RWPE2 (cell line): ENCODE results near the gene NDOR1.

Experiments
- ATAC-seq: fragments of 200-7000 bp; cut with Tn5 transposase; 3 replicates; pipeline ENCODE4 v1.9.1; 2021; ENCODE audit warnings: low read depth
- DNase-seq: peaks from one replicate; pipeline ENCODE4 v3.0.0-alpha.2; 2020; ENCODE audit warnings: low spot score
- H3K27ac ChIP-seq: fragments of 450-650 bp; 2 replicates; pipeline ENCODE4 v1.5.1; 2017; ENCODE audit warnings: mild to moderate bottlenecking; ENCODE audit not compliant: poor library complexity, severe bottlenecking
- H3K27me3 ChIP-seq: fragments of 250-450 bp; sonication (Bioruptor Pico); 2 replicates; pipeline ENCODE4 v1.5.1; 2021; ENCODE audit warnings: mild to moderate bottlenecking, moderate library complexity; ENCODE audit not compliant: insufficient read depth, poor library complexity, severe bottlenecking
- H3K36me3 ChIP-seq: fragments of 250-450 bp; sonication (Bioruptor Pico); 2 replicates; pipeline ENCODE4 v1.5.1; 2020; ENCODE audit warnings: low read depth, mild to moderate bottlenecking, moderate library complexity
- H3K4me1 ChIP-seq: fragments of 250-450 bp; sonication (Bioruptor Pico); 2 replicates; pipeline ENCODE4 v1.5.1; 2021; ENCODE audit warnings: mild to moderate bottlenecking, moderate library complexity; ENCODE audit not compliant: insufficient read depth, poor library complexity, severe bottlenecking
- H3K4me3 ChIP-seq: fragments of 250-450 bp; sonication (Bioruptor Pico); 2 replicates; pipeline ENCODE4 v1.5.1; 2021; ENCODE audit warnings: mild to moderate bottlenecking, moderate library complexity; ENCODE audit not compliant: severe bottlenecking
- H3K9me3 ChIP-seq: fragments of 250-450 bp; sonication (Bioruptor Pico); 2 replicates; pipeline ENCODE4 v1.5.1; 2021; ENCODE audit warnings: mild to moderate bottlenecking, moderate library complexity; ENCODE audit not compliant: severe bottlenecking
- TF ChIP-seq, protein P1 (sequence below): fragments of 450-650 bp; IDR thresholded peaks from one replicate; pipeline ENCODE4 v1.5.1; 2017; ENCODE audit warnings: mild to moderate bottlenecking, moderate library complexity; ENCODE audit not compliant: poor library complexity, severe bottlenecking

The NDOR1 gene

DNA sequence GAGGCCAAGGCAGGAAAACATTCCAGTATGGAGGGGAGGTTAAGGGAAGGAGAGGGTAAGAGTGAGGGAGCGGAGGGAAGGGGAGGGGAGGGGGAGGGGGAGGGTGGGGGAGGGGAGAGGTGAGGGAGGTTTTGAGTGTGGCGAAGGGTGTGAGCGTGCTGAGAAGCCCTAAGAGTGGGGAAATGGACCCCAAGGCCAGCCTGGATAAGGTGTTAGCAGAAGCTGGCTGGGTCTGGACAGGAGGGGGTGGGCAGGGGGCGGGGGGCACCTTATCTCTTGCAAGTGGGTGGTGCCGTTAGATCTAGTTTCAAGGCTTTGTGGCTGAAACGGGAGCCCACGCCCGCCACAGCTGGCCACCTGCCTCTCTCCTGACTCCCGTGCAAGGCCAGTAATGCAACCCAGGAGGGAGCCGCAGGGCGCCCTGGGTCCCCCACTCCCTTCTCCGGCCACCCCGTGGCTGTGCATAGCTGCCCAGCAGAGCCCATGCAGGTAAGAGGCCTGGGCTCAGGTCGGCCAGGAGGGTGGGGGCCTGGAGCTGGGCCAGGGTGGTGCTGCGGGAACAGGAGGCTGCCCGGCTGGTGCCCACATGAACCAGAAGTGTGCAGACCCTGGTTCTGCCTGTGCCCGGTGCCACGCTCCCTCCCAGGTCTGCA, 22.5 kb downstream of the NDOR1 start:
- peak overlapping the region; percentile 92 for H3K27ac ChIP-seq
- ATAC-seq: no peak

DNA sequence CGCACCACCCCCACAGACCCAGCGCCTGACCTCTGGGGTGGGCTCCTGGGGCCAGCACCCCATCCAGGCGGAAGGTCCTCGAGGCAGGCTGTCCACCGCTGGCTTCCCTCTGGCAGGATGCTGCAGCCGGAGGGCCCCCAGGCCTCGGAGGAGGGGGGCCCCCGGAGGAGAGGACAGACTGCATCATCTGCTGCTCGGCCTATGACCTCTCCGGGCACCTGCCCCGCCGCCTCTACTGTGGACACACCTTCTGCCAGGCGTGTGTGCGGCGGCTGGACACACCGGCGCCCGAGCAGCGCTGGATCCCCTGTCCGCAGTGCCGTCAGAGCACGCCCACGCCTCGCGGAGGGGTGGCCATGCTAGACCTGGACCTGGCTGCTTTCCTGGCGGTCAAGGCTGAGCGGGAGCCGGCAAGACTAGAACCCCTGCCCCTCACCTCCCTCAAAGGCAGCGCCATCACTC, 23.0 kb downstream of the NDOR1 start:
- TF ChIP-seq, protein P1, sequence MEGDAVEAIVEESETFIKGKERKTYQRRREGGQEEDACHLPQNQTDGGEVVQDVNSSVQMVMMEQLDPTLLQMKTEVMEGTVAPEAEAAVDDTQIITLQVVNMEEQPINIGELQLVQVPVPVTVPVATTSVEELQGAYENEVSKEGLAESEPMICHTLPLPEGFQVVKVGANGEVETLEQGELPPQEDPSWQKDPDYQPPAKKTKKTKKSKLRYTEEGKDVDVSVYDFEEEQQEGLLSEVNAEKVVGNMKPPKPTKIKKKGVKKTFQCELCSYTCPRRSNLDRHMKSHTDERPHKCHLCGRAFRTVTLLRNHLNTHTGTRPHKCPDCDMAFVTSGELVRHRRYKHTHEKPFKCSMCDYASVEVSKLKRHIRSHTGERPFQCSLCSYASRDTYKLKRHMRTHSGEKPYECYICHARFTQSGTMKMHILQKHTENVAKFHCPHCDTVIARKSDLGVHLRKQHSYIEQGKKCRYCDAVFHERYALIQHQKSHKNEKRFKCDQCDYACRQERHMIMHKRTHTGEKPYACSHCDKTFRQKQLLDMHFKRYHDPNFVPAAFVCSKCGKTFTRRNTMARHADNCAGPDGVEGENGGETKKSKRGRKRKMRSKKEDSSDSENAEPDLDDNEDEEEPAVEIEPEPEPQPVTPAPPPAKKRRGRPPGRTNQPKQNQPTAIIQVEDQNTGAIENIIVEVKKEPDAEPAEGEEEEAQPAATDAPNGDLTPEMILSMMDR: no peak
- Histone ChIP-seq H3K9me3 (no peaks in the 10 kb centered on the region), H3K36me3 (no peaks in the 10 kb centered on the region), H3K27me3 (no peaks in the 10 kb centered on the region), H3K4me1 (peaks cover 32% of the 10 kb centered on the region), H3K4me3 (no peak overlapping the region), H3K27ac (no peak overlapping the region)
- no peak for ATAC-seq
- no peak for DNase-seq

More for the DNA sequence above, 22.5 kb downstream of the NDOR1 start:
- Histone ChIP-seq H3K27me3 (no peaks in the 10 kb centered on the region), H3K9me3 (no peaks in the 10 kb centered on the region), H3K4me3 (no peak overlapping the region), H3K4me1 (peaks cover 32% of the 10 kb centered on the region), H3K36me3 (no peaks in the 10 kb centered on the region)
- DNase-seq: no peak
- TF ChIP-seq, protein P1: peak; percentile 46

DNA sequence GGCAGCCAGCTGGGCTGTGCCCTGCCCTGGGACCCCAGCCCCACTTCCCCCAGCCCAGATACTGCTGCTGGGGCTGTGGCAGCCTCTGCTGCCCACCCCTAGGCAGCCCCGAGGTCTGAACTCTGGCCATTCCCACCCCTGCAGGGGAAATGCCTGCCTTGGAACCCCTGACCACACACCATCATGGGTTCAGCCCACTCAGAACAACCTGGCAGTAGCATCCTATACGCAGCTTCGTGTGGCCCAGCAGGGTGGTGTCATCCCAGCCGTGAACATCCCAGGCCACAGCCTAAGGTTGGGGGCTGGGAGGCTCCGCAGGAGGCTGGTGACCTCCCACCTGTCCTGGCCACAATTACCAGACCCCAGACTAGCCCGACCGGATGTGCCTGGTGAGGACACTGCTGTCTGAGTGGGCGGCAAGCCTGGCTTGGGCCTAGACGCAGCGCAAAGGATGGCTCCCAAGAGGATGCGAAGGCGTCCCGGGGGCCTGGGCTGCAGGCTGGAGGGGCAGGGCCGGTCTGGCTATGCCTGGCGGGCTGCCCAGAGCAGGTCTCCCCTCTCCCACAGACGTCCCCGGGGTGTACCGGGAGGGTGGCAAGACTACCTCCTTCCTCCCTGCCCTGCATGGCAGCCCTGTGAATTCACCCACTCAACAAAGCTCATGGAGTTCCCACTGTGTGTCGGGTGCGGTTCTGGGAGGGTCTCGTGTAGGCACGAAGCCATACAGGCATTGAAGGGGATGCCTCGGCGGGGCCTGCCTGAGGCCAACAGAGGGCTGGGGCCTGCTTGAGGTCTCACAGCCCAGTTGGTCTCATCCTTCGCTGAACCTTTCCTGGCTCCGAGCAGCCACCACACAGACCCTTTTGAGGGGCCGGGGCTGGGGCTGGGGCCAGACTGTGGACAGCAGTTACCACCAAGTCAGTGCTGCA, 23.7 kb downstream of the NDOR1 start:
- peaks cover 2% of the 10 kb centered on the region for H3K27me3 ChIP-seq
- no peaks in the 10 kb centered on the region for H3K9me3 ChIP-seq
- no peak overlapping the region for H3K4me3 ChIP-seq
- TF ChIP-seq, protein P1: no peak
- DNase-seq: no peak
- H3K4me1 ChIP-seq: peaks cover 30% of the 10 kb centered on the region
- no peak overlapping the region for H3K27ac ChIP-seq
- no peaks in the 10 kb centered on the region for H3K36me3 ChIP-seq
- ATAC-seq: no peak

DNA sequence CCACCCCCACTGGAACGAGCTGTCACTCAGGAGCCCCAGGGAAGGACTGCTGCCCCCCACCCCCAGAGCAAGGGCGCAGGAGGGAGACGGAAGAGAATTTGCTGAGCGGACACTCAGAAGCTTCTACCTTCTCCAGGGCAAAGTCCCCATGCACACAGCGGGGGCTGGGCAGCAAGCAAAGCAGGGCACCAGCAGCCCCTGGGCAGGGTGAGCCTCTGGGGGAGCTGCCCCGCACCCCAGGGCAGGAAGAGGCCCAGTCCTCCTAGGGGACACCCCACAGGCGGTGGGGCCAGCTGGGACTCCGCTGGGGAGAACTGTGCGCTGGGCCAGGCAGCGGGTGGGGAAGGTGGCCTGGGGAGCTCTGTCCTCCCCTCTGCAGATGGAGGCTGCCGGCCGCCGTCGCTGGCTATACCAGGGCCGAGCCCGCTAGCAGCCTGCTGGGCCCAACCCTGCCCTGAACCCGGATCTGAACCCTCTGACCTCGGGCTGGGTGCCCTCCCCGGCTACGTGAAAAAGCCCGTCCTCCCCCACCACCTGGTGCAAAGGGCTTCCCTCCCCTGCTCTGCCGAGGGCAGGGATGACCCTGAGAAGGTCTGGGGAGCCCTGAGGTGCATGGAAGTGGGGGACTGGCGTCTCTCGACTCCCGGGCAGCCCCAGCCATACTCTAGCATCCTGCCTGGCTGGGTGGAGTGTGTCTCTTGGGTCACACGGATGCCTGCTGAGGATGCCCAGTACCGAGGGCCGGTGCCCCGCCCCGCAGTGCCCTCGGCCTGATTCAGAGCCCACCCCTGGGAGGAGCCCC, 24.6 kb downstream of the NDOR1 start:
- TF ChIP-seq, protein P1: no peak
- Histone ChIP-seq H3K4me1 (peaks cover 23% of the 10 kb centered on the region), H3K27me3 (peaks cover 4% of the 10 kb centered on the region), H3K36me3 (no peaks in the 10 kb centered on the region), H3K4me3 (no peak overlapping the region), H3K9me3 (no peaks in the 10 kb centered on the region), H3K27ac (no peak overlapping the region)
- DNase-seq (no peak), ATAC-seq (no peak)
